Head of caudate nucleus (tissue), 42 donors: ENCODE results near the gene THAP4.
"Not testable (repeated sequence)": the region's sequence is repeated elsewhere in the genome, so short reads cannot be mapped to it uniquely, and the experiment has no call there.

Experiments used
- DNase-seq, 42 donors: peaks; one replicate each; pipeline versions ENCODE4 v3.0.0 to v3.0.0-alpha.2; 2020 to 2021; ENCODE audit warnings: mixed read lengths in 7 of 42
- intact Hi-C: fragments of 100-400 bp; cut with DNase I; formaldehyde crosslinking; loops from one replicate; pipeline ENCODE4 v1.15.0; 2022

THAP4 gene

DNA sequence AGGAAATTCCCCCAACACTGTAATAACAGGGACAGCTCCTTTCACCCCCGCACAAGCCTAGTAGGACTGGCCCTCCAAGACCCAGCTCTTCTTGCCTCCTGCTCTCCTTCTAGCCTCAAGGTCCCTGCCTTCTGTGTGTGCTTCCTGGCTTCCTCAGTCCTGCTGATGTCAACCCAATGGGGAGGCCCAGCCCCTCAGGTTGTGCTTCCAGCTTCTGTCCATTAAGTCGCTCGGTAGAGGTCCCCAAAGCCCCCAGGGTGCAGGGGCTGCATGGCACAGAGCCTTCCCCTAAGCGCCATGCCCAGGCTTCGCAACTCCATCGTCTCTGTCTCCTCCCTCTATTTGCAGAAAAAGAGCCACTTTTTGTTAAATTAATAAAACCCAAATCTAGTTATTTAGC lies 39.4 kb downstream of the THAP4 start:
- no peak for DNase-seq
- intact Hi-C loops, result no loop called here

DNA sequence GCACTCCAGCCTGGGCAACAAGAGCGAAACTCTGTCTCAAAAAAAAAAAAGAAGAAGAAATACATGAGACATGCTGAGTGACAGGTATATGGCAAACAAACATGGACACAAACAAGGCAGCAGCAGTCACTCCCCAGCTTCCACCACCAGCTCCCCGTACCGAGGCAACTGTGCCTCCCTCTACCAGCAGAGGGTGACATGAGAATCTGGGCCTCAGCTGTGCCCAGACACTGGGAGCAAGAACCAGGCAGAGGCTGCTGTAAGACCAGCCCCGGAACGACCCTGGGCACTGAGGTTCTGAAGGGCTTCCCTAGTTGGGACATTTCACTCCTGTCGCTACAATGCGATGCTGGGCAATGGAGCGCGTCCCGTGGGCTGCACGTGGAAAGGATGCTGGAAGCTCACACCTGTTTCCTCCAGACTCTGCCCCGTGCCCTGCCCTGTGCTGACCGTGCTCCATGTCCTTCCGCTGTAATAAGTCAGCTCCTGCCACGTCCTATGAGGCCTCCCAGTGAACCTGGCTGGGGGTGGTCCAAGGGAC lies 41.3 kb downstream of the THAP4 start:
- peak in 2 of 42 donors; percentile 35 to 39 for DNase-seq
- intact Hi-C loops, result no loop called here

DNA sequence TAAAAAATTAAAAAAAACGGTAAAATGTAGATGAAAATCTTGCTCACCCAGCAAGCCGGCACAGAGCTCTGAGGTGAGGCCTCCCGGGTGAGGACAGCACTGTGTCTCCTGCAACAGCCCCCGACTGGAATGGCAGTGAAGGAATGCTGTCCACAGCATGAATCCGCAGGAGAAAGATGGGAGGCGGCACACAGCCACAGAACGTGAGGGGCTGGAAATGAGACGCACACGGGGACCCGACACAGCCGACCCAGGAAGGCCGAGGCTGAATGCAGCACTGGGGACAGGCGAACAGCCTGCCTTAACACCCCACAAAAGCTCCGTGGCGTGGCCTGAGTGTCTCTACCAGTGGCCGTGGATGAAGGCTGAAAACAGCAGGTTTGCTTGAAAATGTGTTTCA lies 43.7 kb downstream of the THAP4 start:
- DNase-seq, result no peak
- intact Hi-C loops, result no loop called here

DNA sequence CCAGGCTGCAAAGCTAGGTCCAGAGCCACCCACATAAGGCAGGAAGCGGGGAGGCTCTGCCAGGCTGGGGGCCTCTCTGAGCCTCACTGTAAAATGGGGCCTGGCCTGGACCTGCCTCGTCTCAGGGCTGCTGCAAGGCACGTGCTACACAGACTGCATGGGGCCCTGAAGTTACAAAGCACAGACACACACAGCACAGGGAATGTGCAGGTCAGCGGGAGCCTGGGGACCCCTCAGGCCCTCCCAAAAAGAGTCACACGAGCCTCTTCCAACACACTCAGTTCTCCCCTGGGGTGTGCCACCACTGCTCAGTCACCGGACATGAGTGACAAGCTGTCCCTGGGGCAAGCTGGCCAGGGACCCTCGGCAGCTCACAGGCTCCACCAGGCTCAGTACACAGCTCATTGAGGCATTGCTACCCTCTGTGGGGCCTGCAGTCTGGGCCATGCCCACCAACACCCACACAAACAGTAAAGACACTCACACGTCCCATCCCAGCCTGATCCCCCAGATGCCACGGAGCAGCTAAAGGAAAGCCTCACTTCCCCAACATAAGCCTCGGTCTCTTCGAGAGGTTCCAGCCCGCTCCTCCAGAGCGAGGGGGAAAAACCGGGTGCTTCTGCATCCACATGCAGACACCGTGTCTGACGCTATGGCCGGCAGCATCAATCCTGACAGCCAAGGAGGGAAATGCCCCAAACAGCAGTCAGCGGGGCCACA lies 44.7 kb downstream of the THAP4 start:
- intact Hi-C loops, result no loop called here
- no peak for DNase-seq

DNA sequence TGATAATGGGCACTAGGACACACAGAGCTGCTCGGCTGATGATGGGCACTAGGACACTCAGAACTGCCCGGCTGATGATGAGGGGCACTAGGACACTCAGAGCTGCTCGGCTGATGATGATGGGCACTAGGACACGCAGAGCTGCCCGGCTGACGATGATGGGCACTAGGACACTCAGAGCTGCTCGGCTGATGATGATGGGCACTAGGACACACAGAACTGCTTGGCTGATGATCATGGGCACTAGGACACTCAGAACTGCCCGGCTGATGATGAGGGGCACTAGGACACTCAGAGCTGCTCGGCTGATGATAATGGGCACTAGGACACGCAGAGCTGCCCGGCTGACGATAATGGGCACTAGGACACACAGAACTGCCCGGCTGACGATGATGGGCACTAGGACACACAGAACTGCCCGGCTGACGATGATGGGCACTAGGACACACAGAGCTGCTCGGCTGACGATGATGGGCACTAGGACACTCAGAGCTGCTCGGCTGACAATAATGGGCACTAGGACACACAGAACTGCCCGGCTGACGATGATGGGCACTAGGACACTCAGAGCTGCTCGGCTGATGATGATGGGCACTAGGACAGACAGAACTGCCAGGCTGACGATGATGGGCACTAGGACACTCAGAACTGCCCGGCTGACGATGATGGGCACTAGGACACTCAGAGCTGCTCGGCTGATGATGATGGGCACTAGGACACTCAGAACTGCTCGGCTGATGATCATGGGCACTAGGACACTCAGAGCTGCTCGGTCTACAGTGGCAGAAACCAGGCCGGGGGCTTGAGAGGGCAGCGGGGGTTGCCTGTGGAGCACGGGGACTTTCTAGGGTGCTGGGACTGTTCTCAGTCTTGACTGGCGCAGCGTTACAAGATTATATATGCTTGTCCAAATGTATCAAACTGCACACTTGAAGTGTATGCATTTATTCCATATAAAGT lies 46.2 kb downstream of the THAP4 start:
- intact Hi-C loops, result not testable (repeated sequence)
- DNase-seq, result peak in 3 of 42 donors; percentile 26 to 59 (median 31)

DNA sequence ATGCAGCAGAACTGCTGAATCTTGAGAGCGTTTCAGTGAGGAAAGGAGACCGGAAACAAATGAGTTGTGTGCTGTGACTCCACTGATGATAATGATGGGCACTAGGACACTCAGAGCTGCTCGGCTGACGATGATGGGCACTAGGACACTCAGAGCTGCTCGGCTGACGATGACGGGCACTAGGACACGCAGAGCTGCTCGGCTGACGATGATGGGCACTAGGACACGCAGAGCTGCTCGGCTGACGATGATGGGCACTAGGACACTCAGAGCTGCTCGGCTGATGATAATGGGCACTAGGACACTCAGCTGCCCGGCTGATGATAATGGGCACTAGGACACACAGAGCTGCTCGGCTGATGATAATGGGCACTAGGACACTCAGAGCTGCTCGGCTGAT lies 47.1 kb downstream of the THAP4 start:
- intact Hi-C loops, result not testable (repeated sequence)
- peak in 18 of 42 donors; percentile 34 to 70 (median 44) for DNase-seq

DNA sequence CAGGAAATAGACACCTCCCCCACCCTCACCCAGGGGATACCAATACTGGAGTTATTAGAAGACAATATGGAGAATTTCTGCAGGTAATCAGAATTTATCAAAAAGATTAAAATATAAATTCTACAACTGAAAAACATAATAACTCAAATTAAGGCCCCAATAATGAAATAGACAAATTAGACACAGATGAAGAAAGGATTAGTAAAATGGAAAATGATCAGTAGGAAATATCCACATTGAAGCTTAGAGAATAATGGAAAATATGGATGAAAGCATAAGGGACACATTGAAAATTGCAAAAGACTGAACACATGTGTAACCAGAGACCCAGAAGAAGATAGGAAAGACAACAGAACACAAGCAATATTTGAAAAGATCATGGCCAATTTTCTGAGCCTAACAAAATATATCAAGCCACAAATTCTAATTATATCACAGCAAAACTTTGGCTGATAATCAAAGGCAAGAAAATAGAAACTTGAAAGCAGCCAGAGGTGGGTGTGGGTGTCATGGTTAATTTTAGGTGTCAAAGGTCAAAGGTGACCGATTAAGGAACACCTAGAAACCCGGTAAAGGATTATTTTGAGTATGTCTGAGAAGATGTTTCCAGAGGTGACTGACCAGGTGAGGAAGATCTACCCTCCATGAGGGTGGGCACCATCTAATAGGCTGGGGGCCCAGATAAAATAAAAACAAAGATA lies 50.2 kb downstream of the THAP4 start:
- intact Hi-C loops, result no loop called here
- no peak for DNase-seq

DNA sequence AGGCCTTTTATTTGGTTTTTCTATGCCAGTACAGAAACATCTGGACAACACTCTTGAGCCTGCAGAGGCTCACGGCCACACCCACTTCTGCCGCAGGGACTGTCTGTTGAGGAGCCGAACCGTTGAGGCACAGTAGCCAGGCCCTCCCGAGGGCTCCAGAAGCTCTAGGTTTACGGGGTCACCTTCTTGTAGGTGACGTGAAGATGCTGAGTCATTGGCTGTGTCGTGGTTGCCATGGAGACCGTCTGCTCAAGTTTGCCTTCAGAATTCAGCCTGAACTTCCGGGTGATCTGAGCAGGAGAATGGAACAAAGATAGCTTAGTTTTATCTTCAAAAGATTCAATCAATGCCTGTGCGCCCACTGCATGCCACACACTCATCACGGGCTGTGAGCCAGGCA lies 52.5 kb downstream of the THAP4 start:
- intact Hi-C loops, result no loop called here
- DNase-seq, result peak in 39 of 42 donors; percentile 32 to 89 (median 68)

DNA sequence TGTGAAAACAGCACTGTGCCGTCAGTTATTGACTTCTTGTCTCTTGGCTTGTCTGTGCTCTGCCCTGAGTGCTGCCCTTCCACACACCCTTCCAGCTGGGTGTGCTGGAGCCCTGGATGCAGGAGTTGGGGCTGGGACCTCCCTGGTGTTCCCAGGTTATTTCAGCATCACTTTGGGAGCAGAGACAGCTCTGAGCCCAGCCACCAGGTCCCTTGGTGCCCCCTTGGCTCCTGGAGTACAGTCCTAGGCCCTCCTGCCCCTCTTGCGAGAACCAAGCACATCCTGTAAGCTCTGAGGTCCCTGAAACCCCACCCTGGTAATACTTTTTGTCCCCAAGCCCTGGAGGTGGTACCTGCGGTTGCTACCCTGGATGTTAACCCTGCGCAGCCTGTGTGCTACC lies 54.2 kb downstream of the THAP4 start:
- intact Hi-C loops, result no loop called here
- peak in 1 of 42 donors; percentile 3 for DNase-seq

DNA sequence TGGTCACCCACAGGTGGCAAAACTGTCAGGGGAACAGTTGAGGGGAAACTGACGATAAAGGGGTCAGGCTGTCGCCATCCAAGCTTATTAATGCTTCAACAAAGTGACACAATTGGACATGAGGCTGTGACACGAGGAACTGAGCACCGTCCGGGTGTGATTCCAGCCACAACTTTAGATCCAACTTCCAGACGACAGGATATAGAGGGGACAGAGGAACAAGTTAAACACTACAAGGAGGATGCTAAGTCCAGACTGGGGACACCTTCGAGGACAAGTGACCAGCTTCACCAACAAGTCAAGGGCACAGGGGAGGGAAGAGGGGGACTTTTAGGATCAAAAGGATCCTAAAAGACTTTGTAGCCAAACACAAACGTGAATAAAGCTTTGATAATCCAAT lies 54.6 kb downstream of the THAP4 start:
- DNase-seq, result no peak
- intact Hi-C loops, result no loop called here

DNA sequence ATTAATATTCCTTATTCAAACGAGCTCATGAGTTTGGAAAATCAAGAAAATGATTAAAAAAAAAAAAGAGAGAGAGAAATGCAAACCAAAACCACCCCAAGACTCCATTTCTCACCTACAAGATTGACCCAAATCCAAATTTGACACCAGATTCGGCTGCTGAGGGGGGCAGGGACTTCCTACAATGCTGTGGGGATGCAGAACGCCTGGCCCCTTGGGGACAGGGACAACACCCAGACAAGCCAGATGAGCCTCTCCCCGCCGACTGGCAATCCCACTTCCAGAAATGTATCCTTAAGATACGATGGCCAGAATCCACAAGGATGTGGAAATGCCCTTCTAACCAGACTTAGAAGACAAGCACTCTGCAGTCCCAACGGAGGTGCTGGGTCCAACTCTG lies 57.7 kb downstream of the THAP4 start:
- DNase-seq, result peak in 1 of 42 donors; percentile 23
- intact Hi-C loops, result no loop called here

DNA sequence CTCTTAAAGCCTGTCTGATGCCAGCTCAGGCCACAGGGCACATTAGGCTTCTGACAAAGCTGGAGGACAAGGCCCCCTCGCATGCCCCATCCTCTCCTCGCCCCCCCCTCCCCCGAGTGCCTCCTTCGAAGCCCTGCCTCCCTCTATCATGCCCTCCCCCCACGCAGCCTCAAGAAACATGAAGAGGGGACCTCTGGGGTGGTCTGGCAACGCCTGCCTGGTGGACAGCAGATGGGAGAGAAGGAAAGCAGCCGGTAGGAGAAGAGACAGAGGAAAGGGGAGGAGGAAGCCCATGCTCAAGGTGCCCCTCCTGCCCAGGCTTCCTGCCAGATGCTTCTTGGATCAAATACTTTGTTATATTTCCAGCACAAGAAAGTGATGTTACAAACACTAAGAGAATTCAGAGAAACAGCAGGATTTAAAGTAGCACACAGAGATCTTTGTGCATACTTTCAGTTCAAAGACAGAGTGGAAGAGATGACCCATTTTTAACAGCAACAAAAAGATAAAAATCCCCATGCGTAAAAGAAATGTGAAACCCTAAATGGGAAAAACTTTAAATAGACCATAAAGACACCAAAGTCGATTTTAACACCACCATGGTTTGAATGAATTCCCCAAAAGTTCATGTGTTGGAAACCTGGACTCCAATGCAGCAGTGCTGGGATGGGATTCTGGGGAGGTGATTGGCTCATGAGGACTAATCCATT lies 59.4 kb downstream of the THAP4 start:
- DNase-seq, result peak in 1 of 42 donors; percentile 23
- intact Hi-C loops, result no loop called here

DNA sequence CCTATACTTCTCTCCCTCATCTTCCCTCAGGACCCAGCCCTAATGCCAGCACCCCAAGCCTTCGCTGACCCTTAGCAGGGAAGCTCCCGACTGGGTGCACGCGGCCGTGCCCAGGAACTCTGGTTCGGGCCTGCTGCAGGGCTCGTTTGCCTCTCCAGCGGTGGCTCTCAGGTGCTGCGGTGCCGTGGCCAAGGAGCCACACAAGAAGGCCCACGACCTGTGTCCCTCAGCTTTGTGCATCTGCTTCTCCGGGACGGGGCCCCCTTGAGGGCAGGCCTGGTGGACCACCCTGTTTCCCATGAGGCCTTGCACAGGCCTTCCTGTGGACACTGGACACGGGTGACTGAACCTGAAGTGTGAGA lies 60.7 kb downstream of the THAP4 start:
- intact Hi-C loops, result no loop called here
- DNase-seq, result peak in 4 of 42 donors; percentile 15 to 53 (median 31)

DNA sequence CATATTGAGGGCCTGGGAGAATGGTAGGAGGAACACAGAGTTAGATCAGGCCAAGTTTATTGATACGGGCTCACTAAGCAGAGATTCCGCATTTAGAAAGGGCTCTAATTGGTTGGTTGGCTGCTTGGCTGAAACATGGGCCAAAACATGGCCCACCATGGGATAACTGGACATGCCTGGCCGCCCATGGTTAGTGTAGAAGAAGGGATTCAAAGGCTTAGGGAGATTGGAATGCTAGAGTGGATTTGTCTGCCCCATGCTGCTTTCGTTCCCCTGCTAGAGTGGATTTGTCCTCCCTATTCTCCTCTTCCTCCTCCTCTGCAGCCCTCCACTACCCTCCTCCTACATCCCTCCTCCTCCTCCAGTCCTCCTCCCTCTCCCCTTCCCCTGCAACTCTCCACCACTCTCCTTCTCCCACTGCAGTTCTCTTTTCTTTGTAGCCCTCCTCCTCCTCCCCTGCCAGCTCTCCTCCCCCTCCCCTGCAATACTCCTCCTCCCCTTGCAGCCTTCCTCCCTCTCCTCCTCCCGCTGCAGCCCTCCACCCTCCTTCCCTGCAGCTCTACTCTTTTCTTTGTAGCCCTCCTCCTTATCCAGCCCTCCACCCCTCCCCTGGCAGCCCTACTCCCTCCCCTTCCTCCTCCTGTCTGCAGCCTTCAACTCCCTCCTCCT lies 61.2 kb downstream of the THAP4 start:
- intact Hi-C loops, result no loop called here
- DNase-seq, result peak in 2 of 42 donors; percentile 7 to 17

DNA sequence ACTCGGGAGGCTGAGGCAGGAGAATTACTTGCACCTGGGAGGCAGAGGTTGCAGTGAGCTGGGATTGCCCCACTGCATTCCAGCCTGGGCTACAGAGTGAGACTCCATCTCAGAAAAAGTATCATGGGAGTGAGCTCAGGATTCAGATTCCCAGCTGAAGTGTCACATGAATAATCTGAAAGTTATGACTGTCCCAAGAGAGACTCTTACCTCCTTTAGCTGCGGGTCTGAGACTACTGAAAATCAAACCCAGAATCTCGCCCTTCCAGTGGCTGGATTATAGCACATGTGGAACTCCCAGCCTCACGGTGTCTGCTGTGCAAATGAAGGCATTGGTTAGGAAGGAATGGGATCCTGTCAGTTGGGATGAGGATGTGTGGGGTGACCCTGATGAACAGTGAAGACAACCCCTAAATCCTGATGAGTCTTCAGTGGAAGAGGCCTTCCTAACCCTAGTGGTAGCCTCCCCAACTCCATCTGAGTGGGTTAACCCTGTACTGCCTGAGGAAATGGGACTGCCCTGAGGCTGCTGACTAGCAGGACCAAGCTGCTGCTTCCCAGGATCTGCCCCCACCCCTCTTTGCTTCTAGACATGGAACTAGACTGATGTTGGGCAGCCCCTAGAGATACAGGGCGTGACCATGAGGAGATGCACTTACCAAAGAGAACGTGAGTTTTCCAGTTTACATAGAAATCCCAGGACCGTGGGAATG lies 61.9 kb downstream of the THAP4 start:
- DNase-seq, result peak in 3 of 42 donors; percentile 5 to 34 (median 26)
- intact Hi-C loops, result no loop called here

DNA sequence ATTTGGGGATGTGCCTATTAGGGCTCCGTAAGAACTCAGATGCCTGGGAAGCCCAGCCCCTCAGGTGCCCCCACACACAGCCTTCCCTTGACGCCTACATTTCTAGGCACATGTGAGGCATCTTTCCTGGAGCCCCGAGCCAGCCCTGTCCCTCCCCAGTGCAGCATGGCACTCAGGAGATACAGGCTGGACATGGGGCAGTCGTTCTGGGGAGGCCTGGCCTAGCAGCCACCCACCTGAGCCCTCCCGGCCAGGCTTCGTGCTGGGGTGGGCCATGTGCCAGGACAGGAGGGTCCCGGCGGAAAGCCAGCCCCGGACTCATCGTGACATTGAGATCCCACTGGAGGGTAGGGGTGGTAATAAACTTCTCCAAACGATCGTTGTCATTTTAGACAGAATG lies 63.2 kb downstream of the THAP4 start:
- DNase-seq, result peak in 2 of 42 donors; percentile 7 to 26
- intact Hi-C loops, result no loop called here

DNA sequence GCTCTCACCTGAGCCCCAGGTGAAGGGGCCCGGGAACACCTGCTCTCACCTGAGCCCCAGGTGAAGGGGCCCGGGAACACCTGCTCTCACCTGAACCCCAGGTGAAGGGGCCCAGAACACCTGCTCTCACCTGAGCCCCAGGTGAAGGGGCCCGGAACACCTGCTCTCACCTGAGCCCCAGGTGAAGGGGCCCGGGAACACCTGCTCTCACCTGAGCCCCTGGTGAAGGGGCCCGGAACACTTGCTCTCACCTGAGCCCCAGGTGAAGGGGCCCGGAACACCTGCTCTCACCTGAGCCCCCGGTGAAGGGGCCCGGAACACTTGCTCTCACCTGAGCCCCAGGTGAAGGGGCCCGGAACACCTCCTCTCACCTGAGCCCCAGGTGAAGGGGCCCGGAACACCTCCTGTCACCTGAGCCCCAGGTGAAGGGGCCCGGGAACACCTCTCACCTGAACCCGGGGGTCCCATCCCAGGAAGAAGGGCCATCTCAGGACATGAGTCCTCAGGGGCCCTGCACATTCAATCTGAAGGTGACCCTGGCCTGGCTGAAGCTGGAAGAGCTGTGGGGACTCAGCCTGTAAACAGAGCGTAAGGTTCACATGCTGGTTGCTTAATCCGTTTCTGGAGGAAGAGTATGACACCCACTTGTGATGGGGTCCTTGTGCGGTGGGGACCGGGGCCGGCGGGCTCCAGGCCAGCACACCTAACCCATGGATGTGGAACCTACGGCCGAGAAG lies 63.9 kb downstream of the THAP4 start:
- DNase-seq, result peak in 1 of 42 donors; percentile 11
- intact Hi-C loops, result not testable (repeated sequence)
